GM13977 (cell line): ENCODE results near the gene MAP2K6.
"Not testable (repeated sequence)": the region's sequence is repeated elsewhere in the genome, so short reads cannot be mapped to it uniquely, and the experiment has no call there.

Source experiments
- DNase-seq: peaks from one replicate; pipeline ENCODE4 v3.0.0; 2012; ENCODE audit warnings: low spot score
- in situ Hi-C: fragments of 300-500 bp; cut with MboI; formaldehyde crosslinking; loops from one replicate; pipeline ENCODE4 v1.12.0; 2022; ENCODE audit warnings: low sequenced_read_pairs, low pct_unique_long_range_greater_than_20kb, mixed read lengths, inconsistent platforms; ENCODE audit not compliant: unreplicated experiment
- TF ChIP-seq, protein P1 (sequence below): IDR thresholded peaks from 2 replicates; pipeline ENCODE4 v1.5.1; 2012; ENCODE audit warnings: mild to moderate bottlenecking, control low read depth; ENCODE audit not compliant: insufficient read depth; ENCODE audit errors: extremely low read depth, missing control alignments

MAP2K6 gene

DNA sequence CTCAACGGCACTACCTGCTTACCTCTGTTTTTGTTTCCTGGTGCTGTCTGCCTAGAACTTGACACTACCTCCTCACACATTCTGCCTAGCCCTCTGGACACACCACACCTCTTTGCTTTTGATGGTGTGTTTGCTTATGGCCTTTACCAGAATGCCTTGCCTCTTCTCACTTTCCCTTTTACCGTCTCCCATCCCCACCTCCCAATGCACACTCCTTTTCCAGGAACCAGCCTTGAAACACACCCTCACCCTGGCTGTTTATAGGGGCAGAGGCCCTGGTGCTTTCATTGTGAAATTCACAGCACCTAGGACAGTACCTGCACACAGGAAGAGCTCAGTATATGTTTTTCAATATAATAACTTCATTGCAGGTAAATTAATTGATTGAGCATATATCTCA lies 56.2 kb downstream of the MAP2K6 start:
- no peak for DNase-seq
- TF ChIP-seq, protein P1, sequence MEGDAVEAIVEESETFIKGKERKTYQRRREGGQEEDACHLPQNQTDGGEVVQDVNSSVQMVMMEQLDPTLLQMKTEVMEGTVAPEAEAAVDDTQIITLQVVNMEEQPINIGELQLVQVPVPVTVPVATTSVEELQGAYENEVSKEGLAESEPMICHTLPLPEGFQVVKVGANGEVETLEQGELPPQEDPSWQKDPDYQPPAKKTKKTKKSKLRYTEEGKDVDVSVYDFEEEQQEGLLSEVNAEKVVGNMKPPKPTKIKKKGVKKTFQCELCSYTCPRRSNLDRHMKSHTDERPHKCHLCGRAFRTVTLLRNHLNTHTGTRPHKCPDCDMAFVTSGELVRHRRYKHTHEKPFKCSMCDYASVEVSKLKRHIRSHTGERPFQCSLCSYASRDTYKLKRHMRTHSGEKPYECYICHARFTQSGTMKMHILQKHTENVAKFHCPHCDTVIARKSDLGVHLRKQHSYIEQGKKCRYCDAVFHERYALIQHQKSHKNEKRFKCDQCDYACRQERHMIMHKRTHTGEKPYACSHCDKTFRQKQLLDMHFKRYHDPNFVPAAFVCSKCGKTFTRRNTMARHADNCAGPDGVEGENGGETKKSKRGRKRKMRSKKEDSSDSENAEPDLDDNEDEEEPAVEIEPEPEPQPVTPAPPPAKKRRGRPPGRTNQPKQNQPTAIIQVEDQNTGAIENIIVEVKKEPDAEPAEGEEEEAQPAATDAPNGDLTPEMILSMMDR = no peak
- in situ Hi-C loops = no loop called here

DNA sequence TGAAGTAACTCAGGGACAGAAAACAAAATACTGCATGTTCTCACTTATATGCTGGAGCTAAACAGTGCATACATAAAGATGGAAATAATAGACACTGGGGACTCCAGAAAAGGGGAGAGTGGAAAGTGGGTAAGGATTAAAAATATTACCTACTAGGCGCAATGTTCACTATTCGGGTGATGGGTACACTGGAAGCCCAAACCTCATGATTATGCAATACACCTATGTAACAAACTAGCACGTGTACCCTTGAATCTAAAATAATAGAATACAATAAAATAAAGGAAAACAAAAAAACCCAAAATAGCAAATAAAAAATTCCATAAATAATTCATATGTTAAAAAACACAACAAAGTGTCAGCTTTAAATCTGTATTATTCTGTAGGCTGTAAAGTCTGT lies 56.9 kb downstream of the MAP2K6 start:
- no peak for DNase-seq
- in situ Hi-C loops = no loop called here
- TF ChIP-seq, protein P1 = no peak

DNA sequence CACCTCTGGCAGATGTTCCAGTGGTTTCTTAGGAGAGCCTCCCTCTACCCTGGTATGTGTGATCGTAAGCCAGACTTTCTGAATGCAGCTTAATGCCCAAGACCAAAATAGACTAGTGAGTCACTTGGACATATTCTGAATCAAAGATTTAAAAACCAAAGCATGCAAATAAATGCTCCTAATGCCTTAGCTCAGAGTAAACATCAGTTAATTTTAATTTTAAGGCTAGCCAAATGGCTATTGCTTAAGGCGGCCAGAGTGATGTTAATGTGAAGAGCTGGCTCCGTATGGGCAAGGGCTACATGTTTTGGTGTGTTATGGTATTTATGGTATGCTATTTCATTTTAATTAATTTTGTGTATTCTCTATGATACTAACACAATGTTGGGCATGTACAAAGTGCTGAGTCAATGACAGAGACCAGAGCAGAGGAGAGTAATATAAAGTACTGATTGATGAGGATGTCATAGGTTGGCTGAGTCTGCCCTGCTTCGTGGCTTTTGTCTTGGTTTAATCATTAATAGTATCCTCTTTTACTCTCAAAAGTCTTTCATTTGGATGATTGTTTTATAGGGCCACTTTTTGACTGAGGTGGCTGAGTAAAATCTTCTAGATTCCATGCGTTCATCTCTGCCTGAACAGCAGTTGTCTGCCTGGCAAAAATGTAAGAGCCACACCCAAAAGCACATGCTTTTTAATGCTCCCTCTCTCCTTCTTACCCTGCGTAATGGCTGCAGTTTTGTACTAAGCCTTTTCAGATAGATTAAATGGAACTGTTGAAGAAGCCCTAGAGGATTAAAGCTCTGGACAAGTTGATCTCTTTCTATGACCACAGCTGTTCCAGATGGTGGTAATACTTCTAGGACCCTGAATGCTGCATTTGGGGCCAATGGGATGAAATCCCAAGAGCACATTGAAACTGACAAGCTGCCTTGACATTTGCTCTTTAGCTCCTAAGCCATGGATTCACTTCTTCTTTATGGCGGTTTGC lies 59.6 kb downstream of the MAP2K6 start:
- TF ChIP-seq, protein P1 = no peak
- DNase-seq = no peak

DNA sequence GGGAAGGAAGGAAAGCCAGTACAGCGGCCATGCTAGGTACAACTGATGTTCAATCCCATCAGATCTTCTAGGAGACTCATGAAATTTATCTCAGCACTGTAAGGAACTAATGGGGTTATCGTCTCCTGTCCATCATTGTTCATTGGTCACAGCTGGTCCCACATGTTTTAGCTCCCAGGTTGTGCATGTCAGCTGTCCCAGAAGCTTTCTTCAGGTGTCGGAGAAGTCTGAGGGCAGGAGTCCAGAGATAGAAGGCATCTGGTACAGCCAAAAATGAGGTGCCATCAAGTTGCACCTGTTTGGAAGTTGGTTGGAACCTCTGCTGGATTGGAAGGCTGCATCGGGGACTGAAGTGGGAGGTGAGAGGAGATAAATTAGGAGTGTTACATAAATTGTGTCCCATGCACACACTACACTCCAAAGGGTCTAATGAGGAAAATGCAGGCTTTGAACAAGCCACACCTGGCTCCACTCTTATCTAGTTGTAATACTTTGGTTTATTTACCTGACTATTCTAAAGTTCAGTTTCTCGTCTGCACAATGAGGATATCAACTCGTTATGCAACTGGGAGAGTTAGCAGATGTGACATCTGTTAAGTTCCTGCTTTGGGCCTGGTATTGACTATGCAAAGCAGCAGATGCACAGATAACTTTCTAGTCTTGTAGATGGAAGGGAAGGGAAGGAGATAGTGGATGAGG lies 62.9 kb downstream of the MAP2K6 start:
- DNase-seq = no peak
- in situ Hi-C loops = no loop called here
- TF ChIP-seq, protein P1 = no peak

More for the DNA sequence above, 59.6 kb downstream of the MAP2K6 start:
- in situ Hi-C loops = no loop called here

DNA sequence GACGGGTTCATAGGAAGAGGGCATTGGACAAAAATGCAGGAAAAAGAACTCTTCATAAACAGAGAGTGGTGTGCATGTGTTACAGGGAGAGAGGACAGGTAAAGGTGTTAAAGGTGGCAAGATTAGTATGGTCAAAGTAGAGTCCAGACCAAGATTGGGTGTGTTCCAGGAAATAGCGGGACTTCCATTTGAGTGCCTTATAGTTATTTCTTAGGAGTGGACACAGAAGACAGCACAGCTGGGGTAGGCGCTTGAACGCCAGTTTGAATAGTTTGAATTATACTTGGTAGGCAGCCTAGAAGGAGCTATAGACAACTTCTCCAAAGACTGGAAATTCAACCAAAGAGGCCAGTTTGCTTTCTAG lies 63.4 kb downstream of the MAP2K6 start:
- TF ChIP-seq, protein P1 = no peak
- in situ Hi-C loops = no loop called here

DNA sequence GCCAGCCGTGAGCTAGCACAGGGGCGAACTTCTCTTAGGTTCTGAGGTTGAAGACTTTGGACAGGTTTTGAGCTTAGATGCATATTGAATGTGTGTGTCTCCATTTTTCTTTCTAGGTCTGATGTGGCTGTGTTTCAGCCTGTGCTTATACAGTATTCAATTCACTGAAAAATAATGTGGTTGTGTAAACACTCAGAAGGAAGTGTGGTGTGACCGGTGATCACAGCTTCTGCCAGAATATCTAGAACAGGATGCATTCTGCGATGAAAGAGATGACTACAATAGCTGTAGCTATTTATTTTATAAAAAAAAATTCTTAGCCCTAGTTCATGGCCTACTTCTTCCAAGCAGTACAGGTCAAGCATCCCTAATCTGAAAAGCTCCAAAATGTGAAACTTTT lies 64.4 kb downstream of the MAP2K6 start:
- TF ChIP-seq, protein P1 = no peak
- DNase-seq = no peak
- in situ Hi-C loops = no loop called here

More for the DNA sequence above, 63.4 kb downstream of the MAP2K6 start:
- no peak for DNase-seq

DNA sequence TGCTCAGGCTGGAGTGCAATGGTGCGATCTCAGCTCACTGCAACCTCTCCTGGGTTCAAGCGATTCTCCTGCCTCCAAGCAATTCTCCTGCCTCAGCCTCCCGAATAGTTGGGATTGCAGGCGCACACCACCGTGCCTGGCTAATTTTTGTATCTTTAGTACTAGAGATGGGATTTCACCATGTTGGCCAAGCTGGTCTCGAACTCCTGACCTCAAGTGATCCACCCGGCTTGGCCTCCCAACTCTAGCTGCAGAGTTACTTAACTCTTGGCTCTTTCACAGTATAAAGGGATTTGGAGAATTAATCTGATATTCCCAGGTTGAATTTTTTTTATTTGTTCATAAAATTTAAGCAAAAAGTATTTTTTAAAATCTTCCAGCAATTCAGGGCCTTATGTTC lies 65.3 kb downstream of the MAP2K6 start:
- DNase-seq, in situ Hi-C loops: not testable (repeated sequence)
